Activated T-cell treated with anti-CD3 and anti-CD28 coated beads, Interleukin-2, amount 50 U/mL, for 72 hours (primary cell): ENCODE results near the gene RAB43. TPM values are rescaled to one million over a fixed set of nuclear protein-coding genes. Genes with fewer than 3 reads are reported as not detected.
"Not testable (repeated sequence)": the region's sequence is repeated elsewhere in the genome, so short reads cannot be mapped to it uniquely, and the experiment has no call there.

Experiments
- ATAC-seq, 2 donors: fragments of 150-1000 bp; cut with Tn5 transposase; replicated peaks in 1 of 2; 2 replicates each; pipeline ENCODE4 v1.10.0; 2021; ENCODE audit warnings: moderate library complexity in 2 of 2, mild to moderate bottlenecking in 1 of 2
- DNase-seq, 2 donors: peaks; one replicate each; pipeline ENCODE4 v3.0.0; 2021 to 2022; ENCODE audit warnings: mixed read lengths in 1 of 2
- H3K27ac Mint-ChIP-seq: one replicate; pipeline ENCODE4 v1.8.0; 2022; ENCODE audit warnings: mild to moderate bottlenecking, moderate library complexity, mixed read lengths
- H3K27me3 Mint-ChIP-seq: one replicate; pipeline ENCODE4 v1.8.0; 2022; ENCODE audit warnings: low read depth, mixed read lengths
- H3K36me3 Mint-ChIP-seq, 2 donors: one replicate each; pipeline ENCODE4 v1.8.0; 2022; ENCODE audit warnings: mixed read lengths in 2 of 2, mild to moderate bottlenecking in 1 of 2; ENCODE audit not compliant: insufficient read depth in 2 of 2
- H3K4me1 Mint-ChIP-seq: one replicate; pipeline ENCODE4 v1.8.0; 2022; ENCODE audit warnings: low read depth, mixed read lengths
- H3K4me3 Mint-ChIP-seq, 2 donors: one replicate each; pipeline ENCODE4 v1.8.0; 2022; ENCODE audit warnings: mild to moderate bottlenecking in 2 of 2, mixed read lengths in 2 of 2, moderate library complexity in 2 of 2
- H3K9me3 Mint-ChIP-seq, 2 donors: one replicate each; pipeline ENCODE4 v1.8.0; 2022; ENCODE audit warnings: mixed read lengths in 2 of 2
- total RNA-seq, 2 donors: library from RNA; stranded (reverse); gene quantifications; one replicate each; pipeline ENCODE4 v1.2.3, GENCODE V29; 2022

The RAB43 gene
- total RNA-seq = 10 to 100 TPM; 82.5 to 95.5 TPM

- Mint-ChIP-seq H3K4me1 (peaks cover 39% of the 10 kb centered on the region), H3K36me3 (peaks cover 16 to 31% of the 10 kb centered on the region in 2 donors), H3K27me3 (no peaks in the 10 kb centered on the region), H3K4me3 (peak within 1 kb of the TSS; percentile 74 to 93), H3K27ac (peak within 1 kb of the TSS; percentile 89), H3K9me3 (no peaks in the 10 kb centered on the region)
- ATAC-seq = peak; percentile 63 to 66
- DNase-seq = peak; percentile 93
Measured at GRCh38 chr3:129121792-129122411, at the start of gene RAB43. TSS of gene RAB43 (minus strand) at chr3:129121804. CDS start at chr3:129121489, 315 bp downstream.

- no peak for DNase-seq
Measured at GRCh38 chr3:129166579-129167332, 45.2 kb upstream of the RAB43 start.

GRCh38 chr3:129165594-129165993, 44.0 kb upstream of the RAB43 start:
- not testable (repeated sequence) for DNase-seq, H3K27ac Mint-ChIP-seq, H3K4me3 Mint-ChIP-seq, H3K27me3 Mint-ChIP-seq, H3K9me3 Mint-ChIP-seq, ATAC-seq
- Mint-ChIP-seq H3K36me3 (peaks cover 5 to 30% of the 10 kb centered on the region in 2 donors), H3K4me1 (peaks cover 28% of the 10 kb centered on the region)

More at GRCh38 chr3:129166579-129167332, 45.2 kb upstream of the RAB43 start:
- Mint-ChIP-seq H3K27me3 (no peaks in the 10 kb centered on the region), H3K9me3 (no peaks in the 10 kb centered on the region), H3K4me1 (peaks cover 28% of the 10 kb centered on the region), H3K36me3 (peaks cover 11 to 38% of the 10 kb centered on the region in 2 donors), H3K27ac (no peak overlapping the region), H3K4me3 (no peak overlapping the region)
- no peak for ATAC-seq

GRCh38 chr3:129164500-129164899, 42.9 kb upstream of the RAB43 start:
- Mint-ChIP-seq H3K36me3 (peaks cover 5 to 27% of the 10 kb centered on the region in 2 donors), H3K4me3 (no peak overlapping the region), H3K27me3 (no peaks in the 10 kb centered on the region), H3K4me1 (peaks cover 38% of the 10 kb centered on the region), H3K27ac (peak overlapping the region; percentile 20), H3K9me3 (no peaks in the 10 kb centered on the region)
- ATAC-seq (no peak), DNase-seq (no peak)

GRCh38 chr3:129162729-129163579, 41.4 kb upstream of the RAB43 start:
- Mint-ChIP-seq H3K36me3 (peaks cover 5 to 24% of the 10 kb centered on the region in 2 donors), H3K27ac (peak overlapping the region; percentile 98), H3K27me3 (no peaks in the 10 kb centered on the region), H3K4me1 (peaks cover 53% of the 10 kb centered on the region), H3K9me3 (no peaks in the 10 kb centered on the region), H3K4me3 (peak overlapping the region; percentile 97 to 98)
- DNase-seq = no peak
- ATAC-seq = no peak

GRCh38 chr3:129161860-129162271, 40.3 kb upstream of the RAB43 start:
- ATAC-seq = peak in 1 of 2 donors; percentile 4
- DNase-seq = peak; percentile 31 to 36
- Mint-ChIP-seq H3K9me3 (no peaks in the 10 kb centered on the region), H3K4me1 (peaks cover 53% of the 10 kb centered on the region), H3K36me3 (peaks cover 5 to 23% of the 10 kb centered on the region in 2 donors), H3K27me3 (no peaks in the 10 kb centered on the region), H3K27ac (peak overlapping the region; percentile 98), H3K4me3 (peak overlapping the region; percentile 97 to 98)

GRCh38 chr3:129160891-129161859, 39.6 kb upstream of the RAB43 start, which contains the start of gene ISY1:
TSS of gene ISY1 (minus strand) at chr3:129161063. CDS start at chr3:129160975, 88 bp downstream.
- DNase-seq = peak; percentile 90 to 93
- peaks cover 4 to 22% of the 10 kb centered on the region in 2 donors for H3K36me3 Mint-ChIP-seq
- H3K4me3 Mint-ChIP-seq = peak within 1 kb of the TSS; percentile 97 to 98
- no peaks in the 10 kb centered on the region for H3K9me3 Mint-ChIP-seq
- peaks cover 53% of the 10 kb centered on the region for H3K4me1 Mint-ChIP-seq
- H3K27ac Mint-ChIP-seq = peak within 1 kb of the TSS; percentile 98
- peak; percentile 88 to 89 for ATAC-seq
- H3K27me3 Mint-ChIP-seq = no peaks in the 10 kb centered on the region

- no peaks in the 10 kb centered on the region for H3K4me1 Mint-ChIP-seq
- H3K9me3 Mint-ChIP-seq = no peaks in the 10 kb centered on the region
- no peak overlapping the region for H3K27ac Mint-ChIP-seq
- H3K36me3 Mint-ChIP-seq = peaks cover 3 to 13% of the 10 kb centered on the region in 2 donors
- H3K27me3 Mint-ChIP-seq = no peaks in the 10 kb centered on the region
- H3K4me3 Mint-ChIP-seq = no peak overlapping the region
- ATAC-seq (no peak), DNase-seq (no peak)
Measured at GRCh38 chr3:129144786-129145185, 23.2 kb upstream of the RAB43 start.

GRCh38 chr3:129141011-129141410, 19.4 kb upstream of the RAB43 start:
- H3K36me3 Mint-ChIP-seq = peaks cover 3 to 13% of the 10 kb centered on the region in 2 donors
- H3K9me3 Mint-ChIP-seq, H3K27ac Mint-ChIP-seq: not testable (repeated sequence)

GRCh38 chr3:129139911-129140310, 18.3 kb upstream of the RAB43 start:
- Mint-ChIP-seq H3K27me3 (no peaks in the 10 kb centered on the region), H3K4me1 (no peaks in the 10 kb centered on the region), H3K36me3 (peaks cover 0 to 7% of the 10 kb centered on the region in 2 donors), H3K9me3 (no peaks in the 10 kb centered on the region), H3K27ac (no peak overlapping the region), H3K4me3 (no peak overlapping the region)
- ATAC-seq (no peak), DNase-seq (no peak)

More at GRCh38 chr3:129141011-129141410, 19.4 kb upstream of the RAB43 start:
- not testable (repeated sequence) for H3K4me1 Mint-ChIP-seq, DNase-seq, H3K4me3 Mint-ChIP-seq, ATAC-seq, H3K27me3 Mint-ChIP-seq

- not testable (repeated sequence) for H3K36me3 Mint-ChIP-seq, H3K4me3 Mint-ChIP-seq, H3K9me3 Mint-ChIP-seq, DNase-seq, H3K27ac Mint-ChIP-seq, H3K4me1 Mint-ChIP-seq, H3K27me3 Mint-ChIP-seq, ATAC-seq
Measured at GRCh38 chr3:129136275-129136674, 14.7 kb upstream of the RAB43 start.
